ENCODE data around the gene ACBD4. TPM values are rescaled to one million over a fixed set of nuclear protein-coding genes. Genes with fewer than 3 reads are reported as not detected.

The ACBD4 gene
- total and polyA plus RNA-seq, 2 of the 13 experiments (the other 11 are each of a cell fraction or from before 2014, with no cell fraction given): 16.1 to 26.9 TPM

- TF ChIP-seq ATF7 (IDR thresholded peaks at IDR 0.05) (no peak), ATF7 (CRISPR knock-in tag; IDR thresholded peaks at IDR 0.05) (no peak), NFE2 (CRISPR knock-in tag; IDR thresholded peaks at IDR 0.05) (no peak), PTBP1 (IDR thresholded peaks at IDR 0.05; ENCODE audit: low read depth, low read length, poor library complexity, severe bottlenecking) (no peak), ZNF547 (CRISPR knock-in tag; IDR thresholded peaks at IDR 0.05) (0 out of 2 replicates have a peak, but pooled peaks have one; percentile 54), SYNCRIP (IDR thresholded peaks at IDR 0.05; ENCODE audit: insufficient read depth, low read depth, low read length) (no peak), ZNF770 (CRISPR knock-in tag; IDR thresholded peaks at IDR 0.05) (peak; percentile 31; the same call in 1 of the 2 replicates), MTERF4 (CRISPR knock-in tag; IDR thresholded peaks at IDR 0.05) (0 out of 2 replicates have a peak, but pooled peaks have one; percentile 23), FOXC1 (CRISPR knock-in tag; IDR thresholded peaks at IDR 0.05; ENCODE audit: borderline replicate concordance) (0 out of 2 replicates have a peak, but pooled peaks have one; percentile 34), KDM1A (CRISPR knock-in tag; IDR thresholded peaks at IDR 0.05) (no peak), RBM22 (optimal IDR thresholded peaks at IDR 0.05; ENCODE audit: low read length) (peak; percentile 51), ZNF407 (CRISPR knock-in tag; IDR thresholded peaks at IDR 0.05; ENCODE audit: not compliant biosample characterization) (peak; percentile 47), ZNF781 (CRISPR knock-in tag; IDR thresholded peaks at IDR 0.05; ENCODE audit: borderline replicate concordance, not compliant biosample characterization) (peak; percentile 29), GZF1 (CRISPR knock-in tag; IDR thresholded peaks at IDR 0.05) (no peak)
These were observed 26.6 kb upstream of the ACBD4 start (continued) for GRCh38 chr17:45108595-45109521.
